Natural killer cell treated with Interleukin-12 subunit alpha and Interleukin-12 subunit beta and Interleukin-15 and Interleukin-18, amount 100 ng/mL, for 72 hours (primary cell): ENCODE measurements around the gene PRKCA. TPM values are rescaled to one million over a fixed set of nuclear protein-coding genes. Genes with fewer than 3 reads are reported as not detected.

Experiments used
- total RNA-seq, 2 donors: library from RNA; stranded (reverse); gene quantifications; one replicate each; pipeline ENCODE4 v1.2.3, GENCODE V29; 2022

The PRKCA gene
- total RNA-seq, 2 donors from 2014 or later, result 31.1 to 41.1 TPM

Other genes with a start within 250 kb of the PRKCA start
- 1 to 10 TPM; 2.3 to 5.5 TPM for gene CEP112, start 110.5 kb upstream of the PRKCA start, total RNA-seq
- gene APOH, start 73.2 kb upstream of the PRKCA start, total RNA-seq, result not detected